ENCODE results near the gene EYS. TPM values are rescaled to one million over a fixed set of nuclear protein-coding genes. Genes with fewer than 3 reads are reported as not detected.

The EYS gene
- total RNA-seq, 4 donors from 2014 or later: 0.15 TPM; not detected in 3

DNA sequence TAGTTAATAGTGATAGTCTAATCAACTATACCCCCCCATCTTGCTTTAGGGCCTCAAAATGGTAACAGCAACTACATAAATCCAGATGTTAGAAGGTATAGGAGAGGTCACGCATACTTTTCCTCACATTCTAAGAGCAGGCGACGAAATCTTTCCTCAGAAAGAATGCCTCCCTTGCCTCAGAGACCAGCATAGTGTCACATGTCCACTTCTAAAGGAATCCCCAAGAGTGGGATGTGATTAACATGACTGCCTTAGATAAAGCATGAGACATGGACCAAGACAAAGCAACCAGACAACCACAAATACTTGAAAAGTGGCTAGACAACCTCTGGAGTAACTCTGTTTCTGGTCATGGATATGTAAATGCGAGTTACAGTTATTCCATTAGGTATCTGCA is 710.7 kb downstream of the EYS start:
- Histone ChIP-seq H3K36me3 (no peaks in the 10 kb centered on the region), H3K4me3 (no peak overlapping the region), H3K4me1 (no peaks in the 10 kb centered on the region), H3K27ac (no peak overlapping the region), H3K9me3 (no peaks in the 10 kb centered on the region), H3K27me3 (no peaks in the 10 kb centered on the region)
- TF ChIP-seq CTCF (IDR thresholded peaks at IDR 0.05) (no peak), POLR2A (IDR thresholded peaks at IDR 0.05) (no peak), POLR2AphosphoS5 (IDR thresholded peaks at IDR 0.05) (no peak), EP300 (IDR thresholded peaks at IDR 0.05) (no peak)
- no peak for ATAC-seq
- WGBS, 2 donors (ENCODE audit: low coverage in 1 of 2): 87 to 89% methylated on average over 4 of the region's 4 CpGs

DNA sequence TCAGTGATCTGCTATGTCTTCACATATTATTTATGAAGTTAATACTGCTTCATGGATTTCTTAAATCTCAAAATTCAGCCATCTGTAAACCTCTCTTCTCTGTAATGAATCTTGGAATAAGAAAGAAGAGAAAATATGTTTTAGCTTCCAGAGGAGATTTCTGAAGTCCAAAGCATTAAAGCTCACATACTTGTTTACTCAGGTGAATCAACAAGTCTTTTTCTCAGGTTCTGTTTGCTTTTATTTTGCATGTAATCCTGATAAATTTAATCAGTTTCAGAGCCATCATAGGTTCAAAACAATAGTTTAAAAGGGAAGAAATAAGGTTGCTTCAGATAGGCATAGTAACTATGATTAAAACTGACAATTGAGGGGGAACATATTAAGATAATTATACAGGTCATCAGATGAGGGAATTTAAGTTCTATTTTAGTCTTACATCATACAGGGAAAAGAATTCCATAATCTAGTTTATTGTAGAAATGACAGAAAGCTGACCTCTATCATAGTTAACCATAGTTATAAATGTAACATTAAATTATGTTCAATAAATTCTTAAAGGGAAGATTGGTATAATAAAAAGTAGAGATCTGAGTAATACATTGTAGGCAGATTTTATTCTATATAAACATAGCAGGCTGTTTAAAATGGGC is 716.2 kb downstream of the EYS start:
- Histone ChIP-seq H3K27ac (no peak overlapping the region), H3K4me1 (no peaks in the 10 kb centered on the region), H3K4me3 (no peak overlapping the region), H3K27me3 (no peaks in the 10 kb centered on the region), H3K9me3 (no peaks in the 10 kb centered on the region), H3K36me3 (no peaks in the 10 kb centered on the region)
- no peak for ATAC-seq
- TF ChIP-seq CTCF (IDR thresholded peaks at IDR 0.05) (no peak), EP300 (IDR thresholded peaks at IDR 0.05) (no peak), POLR2A (IDR thresholded peaks at IDR 0.05) (no peak), POLR2AphosphoS5 (IDR thresholded peaks at IDR 0.05) (no peak)

DNA sequence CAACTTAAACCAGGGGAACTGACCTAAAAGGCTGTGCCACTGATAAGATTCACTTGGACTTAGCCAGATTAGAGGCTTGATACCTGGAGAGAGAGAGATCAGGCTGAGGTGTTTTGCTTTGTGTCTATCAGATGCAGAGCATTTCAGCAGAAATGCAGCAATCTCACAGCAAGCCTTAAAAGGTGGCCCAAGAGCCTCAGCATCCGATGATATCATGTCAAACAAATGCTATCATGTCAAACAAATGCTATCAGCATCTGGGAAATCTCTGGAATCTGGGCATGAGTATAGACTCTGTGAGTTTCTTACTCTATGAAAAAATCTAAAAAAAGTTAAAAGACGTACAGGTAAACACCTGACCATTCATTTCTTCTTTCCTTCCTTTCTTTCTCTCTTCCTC is 718.9 kb downstream of the EYS start:
- Histone ChIP-seq H3K27ac (no peak overlapping the region), H3K27me3 (no peaks in the 10 kb centered on the region), H3K4me1 (no peaks in the 10 kb centered on the region), H3K36me3 (no peaks in the 10 kb centered on the region), H3K4me3 (no peak overlapping the region), H3K9me3 (no peaks in the 10 kb centered on the region)
- no peak for ATAC-seq
- TF ChIP-seq EP300 (IDR thresholded peaks at IDR 0.05) (no peak), CTCF (IDR thresholded peaks at IDR 0.05) (no peak), POLR2AphosphoS5 (IDR thresholded peaks at IDR 0.05) (no peak), POLR2A (IDR thresholded peaks at IDR 0.05) (no peak)
- 33 to 58% methylated on average over 2 of the region's 2 CpGs for WGBS, 2 donors (ENCODE audit: low coverage in 1 of 2)

GRCh38 chr6:64987066-64987465 is 720.0 kb downstream of the EYS start:
- 78 to 89% methylated on average over 4 of the region's 4 CpGs for WGBS, 2 donors (ENCODE audit: low coverage in 1 of 2)
- no peaks in the 10 kb centered on the region for H3K27me3 ChIP-seq
- no peaks in the 10 kb centered on the region for H3K36me3 ChIP-seq
- H3K27ac ChIP-seq: no peak overlapping the region
- H3K9me3 ChIP-seq: no peaks in the 10 kb centered on the region
- no peak for TF ChIP-seq POLR2A (IDR thresholded peaks at IDR 0.05)
- no peak for TF ChIP-seq POLR2AphosphoS5 (IDR thresholded peaks at IDR 0.05)
- no peak for TF ChIP-seq CTCF (IDR thresholded peaks at IDR 0.05)
- TF ChIP-seq EP300 (IDR thresholded peaks at IDR 0.05): no peak
- no peaks in the 10 kb centered on the region for H3K4me1 ChIP-seq
- no peak overlapping the region for H3K4me3 ChIP-seq
- ATAC-seq: no peak

DNA sequence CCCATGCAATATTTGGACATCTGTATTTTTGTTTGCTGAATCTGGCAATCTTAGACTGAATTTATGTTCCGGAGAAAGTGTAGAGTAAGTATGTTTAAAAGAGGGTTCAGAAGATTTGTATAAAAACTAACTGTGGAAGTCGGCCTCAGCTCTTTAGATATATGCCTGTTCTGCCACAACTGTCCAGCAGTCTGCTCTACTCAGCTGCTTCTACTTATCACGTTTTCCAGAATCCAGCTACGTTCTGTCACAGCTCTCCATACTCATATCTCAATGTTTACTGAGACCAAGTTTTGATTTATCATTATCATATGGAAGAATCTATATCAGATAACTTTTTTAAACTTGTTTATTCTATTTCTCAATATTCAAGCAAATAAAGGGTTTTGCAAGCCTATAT is 721.3 kb downstream of the EYS start:
- H3K4me3 ChIP-seq: no peak overlapping the region

More for the DNA sequence above, 721.3 kb downstream of the EYS start:
- Histone ChIP-seq H3K36me3 (no peaks in the 10 kb centered on the region), H3K27me3 (no peaks in the 10 kb centered on the region), H3K9me3 (no peaks in the 10 kb centered on the region), H3K27ac (no peak overlapping the region), H3K4me1 (no peaks in the 10 kb centered on the region)
- ATAC-seq: no peak
- TF ChIP-seq CTCF (IDR thresholded peaks at IDR 0.05) (no peak), POLR2AphosphoS5 (IDR thresholded peaks at IDR 0.05) (no peak), EP300 (IDR thresholded peaks at IDR 0.05) (no peak), POLR2A (IDR thresholded peaks at IDR 0.05) (no peak)
- 33 to 40% methylated on average over 4 of the region's 4 CpGs for WGBS, 2 donors (ENCODE audit: low coverage in 1 of 2)

Measured in gastroesophageal sphincter (tissue), 4 donors.